DND-41 (cell line): ENCODE results near the gene PAK4.

Experiments
- ATAC-seq: fragments of 200-7000 bp; cut with Tn5 transposase; 3 replicates; pipeline ENCODE4 v1.9.1; 2021; ENCODE audit warnings: low read depth; ENCODE audit not compliant: insufficient read depth
- DNase-seq: peaks from one replicate; pipeline ENCODE4 v3.0.0-alpha.2; 2020
- H2AFZ ChIP-seq: 2 replicates; pipeline ENCODE4 v1.6.0; 2012; ENCODE audit warnings: low read depth, low read length
- H3K27ac ChIP-seq: 2 replicates; pipeline ENCODE4 v1.5.1; 2012; ENCODE audit warnings: low read length, inconsistent platforms
- H3K27me3 ChIP-seq: fragments of 200-600 bp; sonication (generic); 2 replicates; pipeline ENCODE4 v1.6.0; 2012; ENCODE audit warnings: low read length, mild to moderate bottlenecking, inconsistent platforms; ENCODE audit not compliant: insufficient read depth, poor library complexity
- H3K36me3 ChIP-seq: 2 replicates; pipeline ENCODE4 v1.5.1; 2012; ENCODE audit warnings: low read length, inconsistent platforms; ENCODE audit not compliant: insufficient read depth
- H3K4me1 ChIP-seq: 2 replicates; pipeline ENCODE4 v1.5.1; 2012; ENCODE audit warnings: mild to moderate bottlenecking, low read length; ENCODE audit not compliant: insufficient read depth
- H3K4me2 ChIP-seq: 2 replicates; pipeline ENCODE4 v1.6.0; 2012; ENCODE audit warnings: mild to moderate bottlenecking, moderate library complexity, low read length, inconsistent platforms; ENCODE audit not compliant: insufficient read depth
- H3K4me3 ChIP-seq, 2 experiments: fragments of 200-600 bp in 1 of 2; shearing (Covaris generic) in 1 of 2; 2 replicates each; pipeline ENCODE4 v1.5.1; 2012 to 2016; ENCODE audit warnings: inconsistent platforms in 2 of 2, low read length in 2 of 2, mild to moderate bottlenecking in 2 of 2, low read depth in 1 of 2, moderate library complexity in 1 of 2
- H3K79me2 ChIP-seq: 2 replicates; pipeline ENCODE4 v1.6.0; 2012; ENCODE audit warnings: low read length, inconsistent platforms; ENCODE audit not compliant: insufficient read depth
- H3K9ac ChIP-seq: 2 replicates; pipeline ENCODE4 v1.6.0; 2012; ENCODE audit warnings: low read depth, mild to moderate bottlenecking, inconsistent platforms, low read length, moderate library complexity
- H3K9me3 ChIP-seq: 2 replicates; pipeline ENCODE4 v1.5.1; 2012; ENCODE audit warnings: low read length, moderate library complexity, mild to moderate bottlenecking, inconsistent platforms; ENCODE audit not compliant: insufficient read depth, severe bottlenecking
- H4K20me1 ChIP-seq: 2 replicates; pipeline ENCODE4 v1.6.0; 2012; ENCODE audit warnings: low read length; ENCODE audit not compliant: insufficient read depth
- EZH2 ChIP-seq: IDR thresholded peaks from 3 replicates; pipeline ENCODE4 v1.6.1; 2012; ENCODE audit warnings: borderline replicate concordance, low read depth, mild to moderate bottlenecking, moderate library complexity, low read length, inconsistent platforms; ENCODE audit not compliant: severe bottlenecking
- TF ChIP-seq, protein P1 (sequence below): IDR thresholded peaks from 2 replicates; pipeline ENCODE4 v1.5.1; 2012; ENCODE audit warnings: borderline replicate concordance, low read length, moderate library complexity, mild to moderate bottlenecking; ENCODE audit not compliant: poor library complexity, severe bottlenecking; ENCODE audit errors: extremely low read depth

The PAK4 gene

DNA sequence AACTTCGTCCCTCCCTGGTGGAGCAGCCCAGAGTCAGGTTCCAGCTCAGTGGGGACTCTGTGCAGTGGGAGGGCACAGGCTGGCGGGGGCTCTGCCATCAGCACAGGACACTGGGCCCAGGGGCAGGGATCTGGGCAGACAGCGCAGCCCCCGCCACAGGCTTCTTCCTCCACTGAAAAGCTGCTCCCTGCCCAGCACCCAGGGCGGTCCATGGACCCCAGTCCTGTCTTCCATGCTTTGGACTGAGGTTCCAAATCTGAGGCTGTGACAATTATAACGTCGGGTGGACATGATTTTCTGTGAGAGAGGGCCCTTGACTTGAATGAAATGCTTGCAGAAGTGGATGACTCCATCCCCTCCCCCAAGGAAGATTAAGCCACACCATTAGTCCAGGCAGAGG is 50.0 kb downstream of the PAK4 start:
- no peaks in the 10 kb centered on the region for H3K27me3 ChIP-seq
- H3K79me2 ChIP-seq, result no peaks in the 10 kb centered on the region
- DNase-seq, result no peak
- no peak overlapping the region for H3K9ac ChIP-seq
- peaks cover 17% of the 10 kb centered on the region for H4K20me1 ChIP-seq
- no peak overlapping the region for H2AFZ ChIP-seq
- no peaks in the 10 kb centered on the region for H3K4me1 ChIP-seq
- H3K27ac ChIP-seq, result no peak overlapping the region
- TF ChIP-seq, protein P1, sequence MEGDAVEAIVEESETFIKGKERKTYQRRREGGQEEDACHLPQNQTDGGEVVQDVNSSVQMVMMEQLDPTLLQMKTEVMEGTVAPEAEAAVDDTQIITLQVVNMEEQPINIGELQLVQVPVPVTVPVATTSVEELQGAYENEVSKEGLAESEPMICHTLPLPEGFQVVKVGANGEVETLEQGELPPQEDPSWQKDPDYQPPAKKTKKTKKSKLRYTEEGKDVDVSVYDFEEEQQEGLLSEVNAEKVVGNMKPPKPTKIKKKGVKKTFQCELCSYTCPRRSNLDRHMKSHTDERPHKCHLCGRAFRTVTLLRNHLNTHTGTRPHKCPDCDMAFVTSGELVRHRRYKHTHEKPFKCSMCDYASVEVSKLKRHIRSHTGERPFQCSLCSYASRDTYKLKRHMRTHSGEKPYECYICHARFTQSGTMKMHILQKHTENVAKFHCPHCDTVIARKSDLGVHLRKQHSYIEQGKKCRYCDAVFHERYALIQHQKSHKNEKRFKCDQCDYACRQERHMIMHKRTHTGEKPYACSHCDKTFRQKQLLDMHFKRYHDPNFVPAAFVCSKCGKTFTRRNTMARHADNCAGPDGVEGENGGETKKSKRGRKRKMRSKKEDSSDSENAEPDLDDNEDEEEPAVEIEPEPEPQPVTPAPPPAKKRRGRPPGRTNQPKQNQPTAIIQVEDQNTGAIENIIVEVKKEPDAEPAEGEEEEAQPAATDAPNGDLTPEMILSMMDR, result no peak
- TF ChIP-seq EZH2, result no peak
- no peak overlapping the region for H3K4me3 ChIP-seq
- no peaks in the 10 kb centered on the region for H3K9me3 ChIP-seq
- no peak overlapping the region for H3K4me2 ChIP-seq
- peaks cover 75% of the 10 kb centered on the region for H3K36me3 ChIP-seq
- no peak for ATAC-seq

DNA sequence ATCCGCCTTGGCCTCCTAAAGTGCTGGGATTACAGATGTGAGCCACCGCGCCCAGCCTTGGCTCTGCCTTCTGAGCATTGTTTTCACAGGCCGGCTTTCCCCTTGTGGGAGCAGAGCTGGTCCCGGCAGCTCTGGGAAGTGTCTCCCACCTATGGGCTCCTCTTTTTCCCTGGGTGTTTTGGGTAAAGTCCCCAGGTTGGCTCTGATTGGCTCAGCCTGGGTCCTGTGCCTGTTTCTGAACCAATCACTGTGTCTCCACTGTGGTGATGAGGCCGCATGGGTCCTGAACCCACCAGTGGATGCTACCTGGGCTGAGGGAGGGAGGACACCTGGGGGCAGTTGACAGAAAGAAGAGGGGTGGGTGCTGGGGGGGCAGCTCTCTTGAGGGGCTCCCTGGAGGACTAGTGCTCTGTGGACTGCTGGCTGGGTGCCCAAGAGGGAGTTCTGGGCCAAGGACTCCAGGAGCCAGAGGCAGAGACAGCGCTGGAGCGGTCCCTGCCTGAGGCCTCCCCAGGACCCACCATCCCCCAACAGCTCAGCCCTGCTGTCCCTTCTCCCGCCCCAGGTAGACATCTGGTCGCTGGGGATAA is 51.6 kb downstream of the PAK4 start:
- H3K36me3 ChIP-seq, result peaks cover 61% of the 10 kb centered on the region
- DNase-seq, result no peak
- H3K9me3 ChIP-seq, result no peaks in the 10 kb centered on the region
- H3K4me1 ChIP-seq, result no peaks in the 10 kb centered on the region
- ATAC-seq, result no peak
- no peaks in the 10 kb centered on the region for H3K27me3 ChIP-seq
- peaks cover 11% of the 10 kb centered on the region; the same call in 1 of the 2 replicates for H4K20me1 ChIP-seq
- no peak overlapping the region for H3K27ac ChIP-seq
- TF ChIP-seq, protein P1, result no peak
- no peak for TF ChIP-seq EZH2
- H3K4me3 ChIP-seq, result no peak overlapping the region
- H3K9ac ChIP-seq, result no peak overlapping the region
- H3K4me2 ChIP-seq, result no peak overlapping the region
- no peak overlapping the region for H2AFZ ChIP-seq
- H3K79me2 ChIP-seq, result no peaks in the 10 kb centered on the region

DNA sequence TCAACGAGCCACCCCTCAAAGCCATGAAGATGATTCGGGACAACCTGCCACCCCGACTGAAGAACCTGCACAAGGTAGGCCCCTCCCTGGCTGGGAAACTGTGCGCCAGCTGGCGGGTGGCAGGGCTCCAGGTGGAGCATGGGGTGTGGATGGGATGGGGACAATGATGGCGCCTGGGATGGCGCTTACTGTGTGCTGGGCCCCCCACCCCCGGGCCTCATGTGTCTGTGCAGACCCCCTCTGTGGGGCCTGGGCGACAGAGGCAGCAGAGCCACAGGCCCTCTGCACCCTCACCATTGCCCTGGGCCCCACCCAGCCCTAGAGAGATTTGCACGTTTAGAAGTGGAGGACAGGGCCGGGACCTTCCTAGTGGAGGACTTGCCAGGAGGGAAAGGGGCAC is 52.1 kb downstream of the PAK4 start:
- Histone ChIP-seq H2AFZ (no peak overlapping the region), H3K27me3 (no peaks in the 10 kb centered on the region), H4K20me1 (peaks cover 6% of the 10 kb centered on the region; the same call in 1 of the 2 replicates), H3K79me2 (no peaks in the 10 kb centered on the region), H3K27ac (no peak overlapping the region), H3K9ac (no peak overlapping the region), H3K4me3 (no peak overlapping the region), H3K9me3 (no peaks in the 10 kb centered on the region), H3K36me3 (peaks cover 55% of the 10 kb centered on the region), H3K4me1 (no peaks in the 10 kb centered on the region), H3K4me2 (no peak overlapping the region)
- DNase-seq (no peak), ATAC-seq (no peak)
- no peak for TF ChIP-seq EZH2

DNA sequence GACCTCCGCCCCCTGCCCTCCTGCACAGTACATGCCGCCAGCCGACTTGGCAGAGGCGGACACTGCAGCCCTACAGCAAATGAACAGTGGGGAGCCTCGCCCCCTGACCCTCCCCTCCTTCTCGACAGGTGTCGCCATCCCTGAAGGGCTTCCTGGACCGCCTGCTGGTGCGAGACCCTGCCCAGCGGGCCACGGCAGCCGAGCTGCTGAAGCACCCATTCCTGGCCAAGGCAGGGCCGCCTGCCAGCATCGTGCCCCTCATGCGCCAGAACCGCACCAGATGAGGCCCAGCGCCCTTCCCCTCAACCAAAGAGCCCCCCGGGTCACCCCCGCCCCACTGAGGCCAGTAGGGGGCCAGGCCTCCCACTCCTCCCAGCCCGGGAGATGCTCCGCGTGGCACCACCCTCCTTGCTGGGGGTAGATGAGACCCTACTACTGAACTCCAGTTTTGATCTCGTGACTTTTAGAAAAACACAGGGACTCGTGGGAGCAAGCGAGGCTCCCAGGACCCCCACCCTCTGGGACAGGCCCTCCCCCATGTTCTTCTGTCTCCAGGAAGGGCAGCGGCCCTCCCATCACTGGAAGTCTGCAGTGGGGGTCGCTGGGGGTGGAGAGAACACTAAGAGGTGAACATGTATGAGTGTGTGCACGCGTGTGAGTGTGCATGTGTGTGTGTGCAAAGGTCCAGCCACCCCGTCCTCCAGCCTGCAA is 52.9 kb downstream of the PAK4 start:
- no peaks in the 10 kb centered on the region for H3K27me3 ChIP-seq
- H3K79me2 ChIP-seq, result no peaks in the 10 kb centered on the region
- TF ChIP-seq EZH2, result no peak
- TF ChIP-seq, protein P1, result no peak
- no peak overlapping the region for H3K27ac ChIP-seq
- H3K4me1 ChIP-seq, result no peaks in the 10 kb centered on the region
- H3K9me3 ChIP-seq, result no peaks in the 10 kb centered on the region
- H3K9ac ChIP-seq, result no peak overlapping the region
- H3K4me3 ChIP-seq, result no peak overlapping the region
- H2AFZ ChIP-seq, result no peak overlapping the region
- DNase-seq, result no peak
- 0 out of 2 replicates have a peak, but pooled peaks cover 6% of the 10 kb centered on the region for H4K20me1 ChIP-seq
- no peak for ATAC-seq
- H3K4me2 ChIP-seq, result no peak overlapping the region
- peaks cover 49% of the 10 kb centered on the region for H3K36me3 ChIP-seq
